Fibroblast of mammary gland (primary cell): ENCODE data around the gene TRMT2A.
A peak's percentile ranks its signal among the peaks of the same experiment; 100 is the strongest.

Source experiments
- DNase-seq: peaks from one replicate; pipeline ENCODE4 v3.0.0-alpha.2; 2010; ENCODE audit warnings: low read depth
- H3K4me3 ChIP-seq: 2 replicates; pipeline ENCODE4 v1.5.1; 2011; ENCODE audit warnings: low read depth, mild to moderate bottlenecking, low read length, moderate library complexity; ENCODE audit not compliant: control insufficient read depth
- CTCF ChIP-seq: conservative IDR thresholded peaks from 2 replicates; pipeline ENCODE4 v1.5.1; 2011; ENCODE audit warnings: low read depth, low read length, inconsistent platforms; ENCODE audit not compliant: control insufficient read depth, insufficient read depth

The TRMT2A gene

GRCh38 chr22:20159076-20159475 lies 42.0 kb upstream of the TRMT2A start:
- no peak overlapping the region for H3K4me3 ChIP-seq
- DNase-seq = no peak
- TF ChIP-seq CTCF = no peak

GRCh38 chr22:20158391-20159036 lies 41.5 kb upstream of the TRMT2A start:
- no peak for DNase-seq
- no peak for TF ChIP-seq CTCF

GRCh38 chr22:20157430-20158183 lies 40.6 kb upstream of the TRMT2A start:
- H3K4me3 ChIP-seq = no peak overlapping the region
- no peak for DNase-seq
- TF ChIP-seq CTCF = no peak

More at GRCh38 chr22:20158391-20159036, 41.5 kb upstream of the TRMT2A start:
- H3K4me3 ChIP-seq = no peak overlapping the region

GRCh38 chr22:20156611-20157429 lies 39.8 kb upstream of the TRMT2A start:
- TF ChIP-seq CTCF = peak; percentile 92
- DNase-seq = peak; percentile 65
- H3K4me3 ChIP-seq = no peak overlapping the region

GRCh38 chr22:20156042-20156389 lies 39.0 kb upstream of the TRMT2A start:
- H3K4me3 ChIP-seq = no peak overlapping the region
- TF ChIP-seq CTCF = no peak
- DNase-seq = no peak

- H3K4me3 ChIP-seq = peak overlapping the region; percentile 47
- no peak for TF ChIP-seq CTCF
These were observed 38.5 kb upstream of the TRMT2A start for GRCh38 chr22:20155330-20156041.

More at GRCh38 chr22:20155330-20156041, 38.5 kb upstream of the TRMT2A start:
- DNase-seq = peak; percentile 61
